Panc1 (cell line): Measurements from ENCODE around the gene TESMIN. TPM values are rescaled to one million over a fixed set of nuclear protein-coding genes. Genes with fewer than 3 reads are reported as not detected.

Experiments
- ATAC-seq: fragments of 200-7000 bp; cut with Tn5 transposase; 2 replicates; pipeline ENCODE4 v1.9.1; 2020; ENCODE audit warnings: mild to moderate bottlenecking, moderate library complexity
- BruUV-seq: library from RNA; stranded (reverse); fragments of 400-500 nt; replicated peaks from 2 replicates; lab custom pipeline; 2021; lab: Mats Ljungman, UMichigan
- CTCF ChIA-PET: fragments of 300-600 bp; sonication (Branson Sonifier 250); formaldehyde crosslinking; loops from one replicate; lab custom pipeline; 2022; ENCODE audit warnings: antibody characterized with exemption; lab: Charles Lee
- POLR2A ChIA-PET: fragments of 300-600 bp; sonication (Branson Sonifier 250); formaldehyde crosslinking; loops from one replicate; lab custom pipeline; 2022; ENCODE audit warnings: antibody characterized with exemption; lab: Charles Lee
- DNase-seq: peaks from one replicate; pipeline ENCODE4 v3.0.0-alpha.2; 2010; ENCODE audit warnings: low read depth, low spot score
- H3K27ac ChIP-seq: 2 replicates; pipeline ENCODE4 v1.5.1; 2011; ENCODE audit warnings: mild to moderate bottlenecking, low read length, inconsistent platforms
- H3K27me3 ChIP-seq: fragments of 200-500 bp; sonication (Bioruptor generic); 2 replicates; pipeline ENCODE4 v1.6.0; 2014; ENCODE audit warnings: low read length, inconsistent platforms; ENCODE audit not compliant: control insufficient read depth, insufficient read depth
- H3K36me3 ChIP-seq: fragments of 200-500 bp; sonication (Bioruptor generic); 2 replicates; pipeline ENCODE4 v1.5.1; 2014; ENCODE audit warnings: inconsistent platforms, mild to moderate bottlenecking, low read length, moderate library complexity; ENCODE audit not compliant: control insufficient read depth, insufficient read depth
- H3K4me1 ChIP-seq: 2 replicates; pipeline ENCODE4 v1.5.1; 2011; ENCODE audit warnings: inconsistent platforms, mild to moderate bottlenecking, low read length, moderate library complexity; ENCODE audit not compliant: control insufficient read depth, insufficient read depth
- H3K4me3 ChIP-seq, 2 experiments: 2 replicates each; pipeline ENCODE4 v1.5.1; 2011 to 2012; ENCODE audit warnings: low read depth in 2 of 2, low read length in 2 of 2, mild to moderate bottlenecking in 2 of 2, inconsistent platforms in 1 of 2, moderate library complexity in 1 of 2
- H3K9me3 ChIP-seq: fragments of 200-500 bp; sonication (Bioruptor generic); 2 replicates; pipeline ENCODE4 v1.5.1; 2014; ENCODE audit warnings: low read depth, mild to moderate bottlenecking, inconsistent platforms, low read length, moderate library complexity; ENCODE audit not compliant: control insufficient read depth, insufficient read depth
- CTCF ChIP-seq: fragments of 450-650 bp; IDR thresholded peaks from 2 replicates; pipeline ENCODE4 v1.5.1; 2017; ENCODE audit warnings: mild to moderate bottlenecking
- POLR2AphosphoS5 ChIP-seq: IDR thresholded peaks from 2 replicates; pipeline ENCODE4 v1.6.1; 2012; ENCODE audit warnings: mild to moderate bottlenecking, low read depth, low read length, moderate library complexity
- REST ChIP-seq, 2 experiments: IDR thresholded peaks; 2 replicates each; pipeline ENCODE4 v1.6.1; 2011 to 2012; ENCODE audit warnings: low read depth in 2 of 2, control low read depth in 1 of 2, low read length in 1 of 2, mild to moderate bottlenecking in 1 of 2, moderate library complexity in 1 of 2; ENCODE audit not compliant: insufficient read depth in 1 of 2
- SIN3A ChIP-seq: IDR thresholded peaks from 2 replicates; pipeline ENCODE4 v1.6.1; 2012; ENCODE audit warnings: low read depth, mild to moderate bottlenecking, low read length, moderate library complexity, borderline replicate concordance; ENCODE audit not compliant: insufficient read depth
- TCF7L2 ChIP-seq: IDR thresholded peaks from 2 replicates; pipeline ENCODE4 v1.6.1; 2011; ENCODE audit warnings: mild to moderate bottlenecking, low read depth, low read length, inconsistent platforms
- in situ Hi-C: cut with HindIII; loops from 2 replicates; pipeline ENCODE4 v1.10.0; 2016; ENCODE audit warnings: low sequenced_read_pairs, low pct_unique_long_range_greater_than_20kb
- intact Hi-C: fragments of 100-400 bp; cut with micrococcal nuclease; formaldehyde crosslinking; loops from one replicate; pipeline ENCODE4 v1.10.0; 2022; ENCODE audit not compliant: unreplicated experiment
- total RNA-seq: library from RNA; stranded (reverse); gene quantifications from one replicate; pipeline ENCODE4 v1.2.1, GENCODE V29; 2021; ENCODE audit not compliant: unreplicated experiment

Gene TESMIN
- total RNA-seq, 1 experiment from 2014 or later, result 47.6 TPM

- intact Hi-C loops (no loop called here), in situ Hi-C loops (no loop called here)
- Histone ChIP-seq H3K9me3 (no peaks in the 10 kb centered on the region), H3K4me1 (peaks cover 26% of the 10 kb centered on the region), H3K4me3 (peak overlapping the region; percentile 55 to 62), H3K36me3 (no peaks in the 10 kb centered on the region; the same call in 1 of the 2 replicates), H3K27me3 (no peaks in the 10 kb centered on the region), H3K27ac (no peak overlapping the region)
- POLR2A ChIA-PET, result no interaction called here
- DNase-seq (no peak), ATAC-seq (no peak)
- CTCF ChIA-PET, result no interaction called here
- BruUV-seq, result no TSS peak
- TF ChIP-seq POLR2AphosphoS5 (no peak), CTCF (no peak), TCF7L2 (no peak), REST (IDR thresholded peaks at IDR 0.05; ENCODE audit: insufficient read depth in 1 of 2, low read depth in 2 of 2, low read length in 1 of 2) (no peak), SIN3A (no peak)
These were observed 355 bp downstream of the TESMIN start for GRCh38 chr11:68751004-68751325.

GRCh38 chr11:68750195-68751003, 921 bp downstream of the TESMIN start:
- Histone ChIP-seq H3K4me1 (peaks cover 26% of the 10 kb centered on the region), H3K27ac (peak overlapping the region; percentile 70), H3K36me3 (no peaks in the 10 kb centered on the region; the same call in 1 of the 2 replicates), H3K4me3 (no peak overlapping the region), H3K9me3 (no peaks in the 10 kb centered on the region), H3K27me3 (no peaks in the 10 kb centered on the region)
- no TSS peak for BruUV-seq
- CTCF ChIA-PET, result no interaction called here
- intact Hi-C loops, result no loop called here
- in situ Hi-C loops, result no loop called here
- no peak for ATAC-seq
- POLR2A ChIA-PET, result no interaction called here
- no peak for DNase-seq
- no peak for TF ChIP-seq REST (IDR thresholded peaks at IDR 0.05; ENCODE audit: insufficient read depth in 1 of 2, low read depth in 2 of 2, low read length in 1 of 2)
